ENCODE results near the gene NAGK. TPM values are rescaled to one million over a fixed set of nuclear protein-coding genes. Genes with fewer than 3 reads are reported as not detected.

The NAGK gene
- total and polyA plus RNA-seq, 9 of the 15 experiments (the other 6 are each of a cell fraction or from before 2014, with no cell fraction given) = 4.9 to 14.9 (median 10.6) TPM

- TF ChIP-seq NONO (IDR thresholded peaks at IDR 0.05; ENCODE audit: low read depth in 2 of 2, low read length in 1 of 2) = peak in 1 of 2 experiments; percentile 54; a peak in 1 of 4 replicates
- TF ChIP-seq WHSC1 (IDR thresholded peaks at IDR 0.05; ENCODE audit: low read length) = no peak
- peak; percentile 65; the same call in 1 of the 2 replicates for TF ChIP-seq BRD4 (IDR thresholded peaks at IDR 0.05)
- peak; percentile 76 for TF ChIP-seq CREB1 (IDR thresholded peaks at IDR 0.05)
- TF ChIP-seq CREB1 (CRISPR knock-in tag; IDR thresholded peaks at IDR 0.05) = peak; percentile 82
- TF ChIP-seq TAL1 (IDR thresholded peaks at IDR 0.05) = no peak
- TF ChIP-seq CSDE1 (IDR thresholded peaks at IDR 0.05) = no peak; a peak in 1 of 4 replicates
- TF ChIP-seq ZNF589 (CRISPR knock-in tag; IDR thresholded peaks at IDR 0.05; ENCODE audit: low read depth) = no peak
- TF ChIP-seq TARDBP (IDR thresholded peaks at IDR 0.05) = no peak
- TF ChIP-seq PTTG1 (tag; IDR thresholded peaks at IDR 0.05; ENCODE audit: low read depth) = no peak
- TF ChIP-seq SMC3 (conservative IDR thresholded peaks at IDR 0.05; ENCODE audit: insufficient read depth, low read depth, low read length) = no peak
- no peak for TF ChIP-seq TBL1XR1 (IDR thresholded peaks at IDR 0.05; ENCODE audit: low read length in 2 of 2)
- no peak for TF ChIP-seq ZNF311 (CRISPR knock-in tag; IDR thresholded peaks at IDR 0.05)
- TF ChIP-seq GTF2F1 (IDR thresholded peaks at IDR 0.05; ENCODE audit: low read depth, low read length) = no peak
- no peak; the same call in 1 of the 2 replicates for TF ChIP-seq ZNF766 (CRISPR knock-in tag; conservative IDR thresholded peaks at IDR 0.05)
- peak; percentile 91 for TF ChIP-seq RB1 (IDR thresholded peaks at IDR 0.05; ENCODE audit: low read depth)
- TF ChIP-seq C11orf30 (IDR thresholded peaks at IDR 0.05; ENCODE audit: low read depth) = peak; percentile 71
- no peak for TF ChIP-seq RCOR1 (IDR thresholded peaks at IDR 0.05; ENCODE audit: borderline replicate concordance in 1 of 2, low read depth in 2 of 2, low read length in 2 of 2)
- peak; percentile 53; the same call in 1 of the 2 replicates for TF ChIP-seq KAT7 (CRISPR knock-in tag; IDR thresholded peaks at IDR 0.05; ENCODE audit: borderline replicate concordance)
- TF ChIP-seq, protein P1, sequence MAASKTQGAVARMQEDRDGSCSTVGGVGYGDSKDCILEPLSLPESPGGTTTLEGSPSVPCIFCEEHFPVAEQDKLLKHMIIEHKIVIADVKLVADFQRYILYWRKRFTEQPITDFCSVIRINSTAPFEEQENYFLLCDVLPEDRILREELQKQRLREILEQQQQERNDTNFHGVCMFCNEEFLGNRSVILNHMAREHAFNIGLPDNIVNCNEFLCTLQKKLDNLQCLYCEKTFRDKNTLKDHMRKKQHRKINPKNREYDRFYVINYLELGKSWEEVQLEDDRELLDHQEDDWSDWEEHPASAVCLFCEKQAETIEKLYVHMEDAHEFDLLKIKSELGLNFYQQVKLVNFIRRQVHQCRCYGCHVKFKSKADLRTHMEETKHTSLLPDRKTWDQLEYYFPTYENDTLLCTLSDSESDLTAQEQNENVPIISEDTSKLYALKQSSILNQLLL (CRISPR knock-in tag; IDR thresholded peaks at IDR 0.05; ENCODE audit: borderline replicate concordance) = 0 out of 2 replicates have a peak, but pooled peaks have one; percentile 36
- TF ChIP-seq MEF2A (IDR thresholded peaks at IDR 0.05; ENCODE audit: control insufficient read depth, low read depth, low read length) = no peak
- no peak for TF ChIP-seq ZNF408 (CRISPR knock-in tag; IDR thresholded peaks at IDR 0.05; ENCODE audit: low read depth)
- TF ChIP-seq, protein P2, sequence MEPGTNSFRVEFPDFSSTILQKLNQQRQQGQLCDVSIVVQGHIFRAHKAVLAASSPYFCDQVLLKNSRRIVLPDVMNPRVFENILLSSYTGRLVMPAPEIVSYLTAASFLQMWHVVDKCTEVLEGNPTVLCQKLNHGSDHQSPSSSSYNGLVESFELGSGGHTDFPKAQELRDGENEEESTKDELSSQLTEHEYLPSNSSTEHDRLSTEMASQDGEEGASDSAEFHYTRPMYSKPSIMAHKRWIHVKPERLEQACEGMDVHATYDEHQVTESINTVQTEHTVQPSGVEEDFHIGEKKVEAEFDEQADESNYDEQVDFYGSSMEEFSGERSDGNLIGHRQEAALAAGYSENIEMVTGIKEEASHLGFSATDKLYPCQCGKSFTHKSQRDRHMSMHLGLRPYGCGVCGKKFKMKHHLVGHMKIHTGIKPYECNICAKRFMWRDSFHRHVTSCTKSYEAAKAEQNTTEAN (CRISPR knock-in tag; IDR thresholded peaks at IDR 0.05) = 0 out of 2 replicates have a peak, but pooled peaks have one; percentile 52
- no peak for TF ChIP-seq NCOA6 (IDR thresholded peaks at IDR 0.05)
- TF ChIP-seq, protein P3, sequence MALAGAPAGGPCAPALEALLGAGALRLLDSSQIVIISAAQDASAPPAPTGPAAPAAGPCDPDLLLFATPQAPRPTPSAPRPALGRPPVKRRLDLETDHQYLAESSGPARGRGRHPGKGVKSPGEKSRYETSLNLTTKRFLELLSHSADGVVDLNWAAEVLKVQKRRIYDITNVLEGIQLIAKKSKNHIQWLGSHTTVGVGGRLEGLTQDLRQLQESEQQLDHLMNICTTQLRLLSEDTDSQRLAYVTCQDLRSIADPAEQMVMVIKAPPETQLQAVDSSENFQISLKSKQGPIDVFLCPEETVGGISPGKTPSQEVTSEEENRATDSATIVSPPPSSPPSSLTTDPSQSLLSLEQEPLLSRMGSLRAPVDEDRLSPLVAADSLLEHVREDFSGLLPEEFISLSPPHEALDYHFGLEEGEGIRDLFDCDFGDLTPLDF (CRISPR knock-in tag; IDR thresholded peaks at IDR 0.05) = no peak
- no peak for TF ChIP-seq TFAM (CRISPR knock-in tag; conservative IDR thresholded peaks at IDR 0.05)
- TF ChIP-seq GTF2A2 (tag; IDR thresholded peaks at IDR 0.05) = no peak
Observed at GRCh38 chr2:71068218-71069035, at the start of gene NAGK (continued).

All from K562 (cell line).